Measurements from ENCODE around the gene UCP2. TPM values are rescaled to one million over a fixed set of nuclear protein-coding genes. Genes with fewer than 3 reads are reported as not detected.

The UCP2 gene
- total RNA-seq, 1 donor: 1.5 TPM

- no peak for DNase-seq (ENCODE audit: low read depth)
- TF ChIP-seq, protein P1, sequence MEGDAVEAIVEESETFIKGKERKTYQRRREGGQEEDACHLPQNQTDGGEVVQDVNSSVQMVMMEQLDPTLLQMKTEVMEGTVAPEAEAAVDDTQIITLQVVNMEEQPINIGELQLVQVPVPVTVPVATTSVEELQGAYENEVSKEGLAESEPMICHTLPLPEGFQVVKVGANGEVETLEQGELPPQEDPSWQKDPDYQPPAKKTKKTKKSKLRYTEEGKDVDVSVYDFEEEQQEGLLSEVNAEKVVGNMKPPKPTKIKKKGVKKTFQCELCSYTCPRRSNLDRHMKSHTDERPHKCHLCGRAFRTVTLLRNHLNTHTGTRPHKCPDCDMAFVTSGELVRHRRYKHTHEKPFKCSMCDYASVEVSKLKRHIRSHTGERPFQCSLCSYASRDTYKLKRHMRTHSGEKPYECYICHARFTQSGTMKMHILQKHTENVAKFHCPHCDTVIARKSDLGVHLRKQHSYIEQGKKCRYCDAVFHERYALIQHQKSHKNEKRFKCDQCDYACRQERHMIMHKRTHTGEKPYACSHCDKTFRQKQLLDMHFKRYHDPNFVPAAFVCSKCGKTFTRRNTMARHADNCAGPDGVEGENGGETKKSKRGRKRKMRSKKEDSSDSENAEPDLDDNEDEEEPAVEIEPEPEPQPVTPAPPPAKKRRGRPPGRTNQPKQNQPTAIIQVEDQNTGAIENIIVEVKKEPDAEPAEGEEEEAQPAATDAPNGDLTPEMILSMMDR (IDR thresholded peaks at IDR 0.05; ENCODE audit: insufficient read depth, low read length): no peak
- no peak overlapping the region for H3K4me3 ChIP-seq (ENCODE audit: low read depth, low read length)
These were observed 22.3 kb upstream of the UCP2 start for GRCh38 chr11:74004759-74005615.

DNA sequence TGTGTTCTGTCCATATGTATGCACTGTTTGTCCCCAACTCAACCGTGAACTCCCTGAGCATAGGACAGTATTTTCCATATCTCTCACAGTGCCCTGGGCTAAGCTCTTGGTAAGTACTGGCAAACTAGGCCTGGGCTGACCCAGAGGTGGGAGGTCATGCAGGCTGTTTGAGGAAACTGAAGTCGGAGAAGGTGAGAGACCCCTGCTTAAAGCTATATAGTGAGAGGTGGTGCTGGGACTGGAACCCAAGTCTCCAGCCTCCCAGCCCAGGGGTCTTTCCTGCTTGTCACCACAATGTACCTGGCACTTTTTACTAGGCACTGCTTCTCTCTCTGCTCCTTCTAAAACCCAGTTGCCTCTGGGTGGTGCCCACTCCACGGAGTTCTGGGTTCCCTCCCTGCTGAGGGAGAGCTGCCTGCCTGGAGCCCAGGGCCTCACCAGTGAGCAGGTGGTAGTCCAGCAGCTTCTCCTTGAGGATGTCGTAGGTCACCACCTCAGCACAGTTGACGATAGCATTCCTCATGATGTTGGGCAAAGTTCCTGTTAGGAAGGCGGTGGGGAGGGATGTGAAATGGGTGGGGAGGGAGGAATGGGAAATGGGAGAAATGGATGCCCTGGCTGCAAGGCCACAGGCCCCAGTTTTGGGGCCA is 21.5 kb upstream of the UCP2 start:
- TF ChIP-seq, protein P1 (IDR thresholded peaks at IDR 0.05; ENCODE audit: insufficient read depth, low read length): no peak
- no peak for DNase-seq (ENCODE audit: low read depth)
- no peak overlapping the region for H3K4me3 ChIP-seq (ENCODE audit: low read depth, low read length)

GRCh38 chr11:74002832-74003231 is 20.2 kb upstream of the UCP2 start:
- TF ChIP-seq, protein P1 (IDR thresholded peaks at IDR 0.05; ENCODE audit: insufficient read depth, low read length): no peak
- DNase-seq (ENCODE audit: low read depth): no peak
- H3K4me3 ChIP-seq (ENCODE audit: low read depth, low read length): no peak overlapping the region

DNA sequence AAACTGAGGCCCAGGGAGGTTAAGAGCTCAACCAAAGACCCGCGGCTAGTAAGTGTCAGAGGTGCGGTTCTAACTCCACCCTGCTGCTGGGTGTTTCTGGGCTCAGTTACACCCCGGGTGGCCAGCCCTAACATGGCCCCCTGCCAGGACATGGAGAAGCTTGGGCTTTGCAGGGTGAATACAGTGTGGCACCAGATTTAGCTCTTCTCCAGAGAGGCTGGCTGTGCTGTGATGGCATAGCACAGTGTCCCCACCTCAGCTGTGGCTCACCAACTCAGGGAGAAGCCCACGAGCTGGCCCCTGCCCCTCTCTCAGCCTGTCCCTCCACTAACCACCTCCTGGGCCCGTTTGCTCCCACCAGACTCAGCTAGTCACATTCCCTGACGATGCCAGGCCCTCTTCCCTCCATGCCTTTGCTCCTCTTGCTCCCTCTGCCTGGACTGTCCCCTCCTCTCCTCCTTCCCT is 19.2 kb upstream of the UCP2 start:
- H3K4me3 ChIP-seq (ENCODE audit: low read depth, low read length): no peak overlapping the region
- TF ChIP-seq, protein P1 (IDR thresholded peaks at IDR 0.05; ENCODE audit: insufficient read depth, low read length): no peak
- DNase-seq (ENCODE audit: low read depth): no peak

- TF ChIP-seq, protein P1 (IDR thresholded peaks at IDR 0.05; ENCODE audit: insufficient read depth, low read length): no peak
- no peak overlapping the region for H3K4me3 ChIP-seq (ENCODE audit: low read depth, low read length)
- DNase-seq (ENCODE audit: low read depth): no peak
These were observed 17.9 kb upstream of the UCP2 start for GRCh38 chr11:74000307-74001133.

- TF ChIP-seq, protein P1 (IDR thresholded peaks at IDR 0.05; ENCODE audit: insufficient read depth, low read length): no peak
- DNase-seq (ENCODE audit: low read depth): no peak
- no peak overlapping the region for H3K4me3 ChIP-seq (ENCODE audit: low read depth, low read length)
These were observed 17.1 kb upstream of the UCP2 start for GRCh38 chr11:73999581-74000306.

All from fibroblast of the aortic adventitia (primary cell).